ENCODE measurements around the gene ACIN1.

The ACIN1 gene

DNA sequence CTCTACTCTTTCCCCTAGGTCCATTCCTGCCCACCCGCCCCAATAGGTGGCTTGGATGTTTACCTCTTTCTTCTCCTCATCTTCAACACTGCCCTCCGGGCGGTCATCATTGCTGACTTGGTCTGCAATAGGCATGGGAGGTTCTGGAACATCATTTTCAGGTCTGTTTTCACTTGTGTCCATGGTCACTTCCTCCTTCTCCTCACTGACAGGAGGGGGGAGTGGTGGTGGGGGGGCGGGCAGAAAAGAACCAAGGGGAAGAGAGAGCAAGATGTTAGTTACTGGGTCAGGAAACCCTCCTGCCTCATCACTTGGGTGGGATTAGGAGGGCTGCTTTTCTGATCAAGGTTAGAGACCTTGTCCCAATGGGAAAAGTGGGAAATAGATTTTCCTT is 25.5 kb downstream of the ACIN1 start:
- TF ChIP-seq, protein P1, sequence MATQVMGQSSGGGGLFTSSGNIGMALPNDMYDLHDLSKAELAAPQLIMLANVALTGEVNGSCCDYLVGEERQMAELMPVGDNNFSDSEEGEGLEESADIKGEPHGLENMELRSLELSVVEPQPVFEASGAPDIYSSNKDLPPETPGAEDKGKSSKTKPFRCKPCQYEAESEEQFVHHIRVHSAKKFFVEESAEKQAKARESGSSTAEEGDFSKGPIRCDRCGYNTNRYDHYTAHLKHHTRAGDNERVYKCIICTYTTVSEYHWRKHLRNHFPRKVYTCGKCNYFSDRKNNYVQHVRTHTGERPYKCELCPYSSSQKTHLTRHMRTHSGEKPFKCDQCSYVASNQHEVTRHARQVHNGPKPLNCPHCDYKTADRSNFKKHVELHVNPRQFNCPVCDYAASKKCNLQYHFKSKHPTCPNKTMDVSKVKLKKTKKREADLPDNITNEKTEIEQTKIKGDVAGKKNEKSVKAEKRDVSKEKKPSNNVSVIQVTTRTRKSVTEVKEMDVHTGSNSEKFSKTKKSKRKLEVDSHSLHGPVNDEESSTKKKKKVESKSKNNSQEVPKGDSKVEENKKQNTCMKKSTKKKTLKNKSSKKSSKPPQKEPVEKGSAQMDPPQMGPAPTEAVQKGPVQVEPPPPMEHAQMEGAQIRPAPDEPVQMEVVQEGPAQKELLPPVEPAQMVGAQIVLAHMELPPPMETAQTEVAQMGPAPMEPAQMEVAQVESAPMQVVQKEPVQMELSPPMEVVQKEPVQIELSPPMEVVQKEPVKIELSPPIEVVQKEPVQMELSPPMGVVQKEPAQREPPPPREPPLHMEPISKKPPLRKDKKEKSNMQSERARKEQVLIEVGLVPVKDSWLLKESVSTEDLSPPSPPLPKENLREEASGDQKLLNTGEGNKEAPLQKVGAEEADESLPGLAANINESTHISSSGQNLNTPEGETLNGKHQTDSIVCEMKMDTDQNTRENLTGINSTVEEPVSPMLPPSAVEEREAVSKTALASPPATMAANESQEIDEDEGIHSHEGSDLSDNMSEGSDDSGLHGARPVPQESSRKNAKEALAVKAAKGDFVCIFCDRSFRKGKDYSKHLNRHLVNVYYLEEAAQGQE (IDR thresholded peaks at IDR 0.05; ENCODE audit: low read depth): no peak
- TF ChIP-seq TEAD4 (IDR thresholded peaks at IDR 0.05) (no peak), EGR1 (IDR thresholded peaks at IDR 0.05) (no peak), TAF1 (IDR thresholded peaks at IDR 0.05; ENCODE audit: low read depth) (no peak), NFIC (IDR thresholded peaks at IDR 0.05) (no peak), CEBPB (IDR thresholded peaks at IDR 0.05) (no peak), CREB1 (IDR thresholded peaks at IDR 0.05; ENCODE audit: low read depth) (no peak), RAD21 (IDR thresholded peaks at IDR 0.05; ENCODE audit: low read depth) (no peak), FOXM1 (IDR thresholded peaks at IDR 0.05; ENCODE audit: borderline replicate concordance, low read depth) (no peak), EP300 (IDR thresholded peaks at IDR 0.05; ENCODE audit: borderline replicate concordance) (no peak), YY1 (IDR thresholded peaks at IDR 0.05; ENCODE audit: low read depth) (no peak), ZBTB7A (IDR thresholded peaks at IDR 0.05; ENCODE audit: low read depth) (no peak), TCF12 (IDR thresholded peaks at IDR 0.05; ENCODE audit: low read depth) (no peak)
- TF ChIP-seq, protein P2, sequence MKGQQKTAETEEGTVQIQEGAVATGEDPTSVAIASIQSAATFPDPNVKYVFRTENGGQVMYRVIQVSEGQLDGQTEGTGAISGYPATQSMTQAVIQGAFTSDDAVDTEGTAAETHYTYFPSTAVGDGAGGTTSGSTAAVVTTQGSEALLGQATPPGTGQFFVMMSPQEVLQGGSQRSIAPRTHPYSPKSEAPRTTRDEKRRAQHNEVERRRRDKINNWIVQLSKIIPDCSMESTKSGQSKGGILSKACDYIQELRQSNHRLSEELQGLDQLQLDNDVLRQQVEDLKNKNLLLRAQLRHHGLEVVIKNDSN (IDR thresholded peaks at IDR 0.05): no peak
- TF ChIP-seq, protein P3, sequence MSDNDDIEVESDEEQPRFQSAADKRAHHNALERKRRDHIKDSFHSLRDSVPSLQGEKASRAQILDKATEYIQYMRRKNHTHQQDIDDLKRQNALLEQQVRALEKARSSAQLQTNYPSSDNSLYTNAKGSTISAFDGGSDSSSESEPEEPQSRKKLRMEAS (IDR thresholded peaks at IDR 0.05): no peak

DNA sequence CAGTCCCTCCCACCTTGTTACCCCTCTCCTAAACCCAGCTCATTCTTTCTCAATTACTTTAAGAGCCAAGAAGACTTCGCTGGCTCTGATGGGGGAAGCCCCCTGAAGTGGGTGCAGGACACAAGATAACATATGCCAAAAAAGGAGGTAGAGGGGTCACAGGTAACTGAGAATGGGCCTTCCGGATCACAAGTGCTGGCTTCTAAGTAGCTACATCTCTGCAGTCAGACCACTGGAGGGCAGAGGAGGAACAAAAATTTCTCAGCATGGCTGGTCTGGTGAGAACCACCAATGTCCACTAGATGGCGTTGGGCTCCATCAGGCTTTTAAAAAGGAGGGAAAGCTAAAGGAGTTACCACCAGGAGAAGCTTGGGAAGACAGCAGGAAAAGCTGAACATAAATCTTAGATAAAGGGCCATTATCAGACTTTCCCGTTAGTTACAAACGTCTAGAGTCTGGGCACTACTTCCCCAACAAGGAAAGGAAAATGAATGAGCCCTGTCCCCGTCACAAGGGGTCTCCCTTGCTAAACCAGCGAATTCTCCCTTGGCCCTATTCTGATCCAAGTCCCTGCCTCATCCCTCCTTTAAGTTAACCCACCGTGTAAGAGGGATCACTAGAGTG is 26.0 kb downstream of the ACIN1 start:
- TF ChIP-seq EP300 (IDR thresholded peaks at IDR 0.05; ENCODE audit: borderline replicate concordance) (no peak; the same call in 1 of the 2 replicates), NFIC (IDR thresholded peaks at IDR 0.05) (no peak), RAD21 (IDR thresholded peaks at IDR 0.05; ENCODE audit: low read depth) (peak; percentile 73), FOXM1 (IDR thresholded peaks at IDR 0.05; ENCODE audit: borderline replicate concordance, low read depth) (no peak), CEBPB (IDR thresholded peaks at IDR 0.05) (0 out of 2 replicates have a peak, but pooled peaks have one; percentile 2), YY1 (IDR thresholded peaks at IDR 0.05; ENCODE audit: low read depth) (peak; percentile 64; the same call in 1 of the 2 replicates), EGR1 (IDR thresholded peaks at IDR 0.05) (no peak), ZBTB7A (IDR thresholded peaks at IDR 0.05; ENCODE audit: low read depth) (no peak), CREB1 (IDR thresholded peaks at IDR 0.05; ENCODE audit: low read depth) (no peak), TEAD4 (IDR thresholded peaks at IDR 0.05) (peak; percentile 42), TAF1 (IDR thresholded peaks at IDR 0.05; ENCODE audit: low read depth) (no peak), TCF12 (IDR thresholded peaks at IDR 0.05; ENCODE audit: low read depth) (no peak; the same call in 1 of the 2 replicates)
- TF ChIP-seq, protein P1 (IDR thresholded peaks at IDR 0.05; ENCODE audit: low read depth): no peak
- TF ChIP-seq, protein P3 (IDR thresholded peaks at IDR 0.05): peak; percentile 58; the same call in 1 of the 2 replicates
- TF ChIP-seq, protein P2 (IDR thresholded peaks at IDR 0.05): no peak

DNA sequence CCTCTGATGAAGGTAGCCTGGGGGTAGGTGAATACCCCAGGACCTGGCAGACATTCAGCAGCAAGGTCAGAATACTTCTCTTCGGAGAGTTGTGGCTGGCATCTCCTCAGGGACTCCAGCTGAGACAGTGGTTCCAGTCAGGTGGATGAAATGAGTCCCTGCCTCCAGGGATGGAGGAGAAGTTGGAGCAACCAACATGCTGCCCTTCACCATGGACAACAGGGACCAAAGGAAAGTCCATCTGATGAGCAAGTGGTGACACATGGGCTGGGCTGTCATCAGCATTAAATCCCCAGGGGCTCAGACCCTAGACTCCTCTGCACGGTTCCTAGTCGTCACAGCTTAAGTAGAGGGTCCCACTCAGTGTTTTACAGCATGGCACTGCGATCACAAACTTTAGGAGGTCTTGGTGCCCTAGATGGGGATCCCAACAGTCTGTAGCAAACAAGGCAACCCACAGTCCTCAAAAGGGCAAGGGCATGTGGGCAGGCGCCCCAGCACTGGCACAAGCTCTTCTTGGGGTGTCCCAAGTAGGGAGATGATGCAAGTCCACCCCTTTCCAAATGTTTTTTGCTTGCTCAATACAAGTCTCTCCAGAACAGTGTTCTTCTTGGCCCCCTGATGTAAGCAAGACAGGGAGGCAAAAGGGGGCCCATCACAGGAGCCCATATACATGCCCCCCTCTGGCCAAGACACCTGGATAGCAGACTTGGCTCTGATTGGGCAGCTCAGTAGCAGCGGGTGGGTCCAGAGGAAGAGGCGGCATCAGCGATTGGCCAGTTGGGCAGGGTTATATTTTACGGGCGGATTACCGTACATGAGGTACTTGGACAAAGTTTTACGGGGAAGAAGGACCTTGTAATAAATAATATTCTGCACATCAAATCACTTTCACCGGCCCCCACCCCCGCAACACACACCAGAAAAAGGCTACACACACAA is 26.8 kb downstream of the ACIN1 start:
- no peak for TF ChIP-seq NFIC (IDR thresholded peaks at IDR 0.05)
- TF ChIP-seq RAD21 (IDR thresholded peaks at IDR 0.05; ENCODE audit: low read depth): no peak
- no peak for TF ChIP-seq CREB1 (IDR thresholded peaks at IDR 0.05; ENCODE audit: low read depth)
- no peak for TF ChIP-seq EP300 (IDR thresholded peaks at IDR 0.05; ENCODE audit: borderline replicate concordance)
- TF ChIP-seq, protein P2 (IDR thresholded peaks at IDR 0.05): no peak
- no peak for TF ChIP-seq EGR1 (IDR thresholded peaks at IDR 0.05)
- TF ChIP-seq CEBPB (IDR thresholded peaks at IDR 0.05): no peak
- TF ChIP-seq TEAD4 (IDR thresholded peaks at IDR 0.05): no peak
- TF ChIP-seq FOXM1 (IDR thresholded peaks at IDR 0.05; ENCODE audit: borderline replicate concordance, low read depth): no peak
- TF ChIP-seq TAF1 (IDR thresholded peaks at IDR 0.05; ENCODE audit: low read depth): no peak
- TF ChIP-seq, protein P1 (IDR thresholded peaks at IDR 0.05; ENCODE audit: low read depth): no peak
- TF ChIP-seq YY1 (IDR thresholded peaks at IDR 0.05; ENCODE audit: low read depth): no peak
- no peak for TF ChIP-seq ZBTB7A (IDR thresholded peaks at IDR 0.05; ENCODE audit: low read depth)
- TF ChIP-seq, protein P3 (IDR thresholded peaks at IDR 0.05): no peak
- TF ChIP-seq TCF12 (IDR thresholded peaks at IDR 0.05; ENCODE audit: low read depth): no peak

All from Ishikawa (cell line).